ENCODE measurements around the gene FADS2. TPM values are rescaled to one million over a fixed set of nuclear protein-coding genes. Genes with fewer than 3 reads are reported as not detected.

FADS2 gene
- total RNA-seq, 1 experiment from 2014 or later = 17.1 TPM

GRCh38 chr11:61837411-61838005 lies 9.4 kb downstream of the FADS2 start:
- Histone ChIP-seq H3K27me3 (ENCODE audit: insufficient read depth, low read length) (no peaks in the 10 kb centered on the region), H3K27ac (ENCODE audit: low read depth, low read length) (no peak overlapping the region), H3K4me3 (replicated peaks in 1 of 2; ENCODE audit: low read depth in 1 of 2, low read length in 2 of 2) (no peak overlapping the region), H3K4me2 (ENCODE audit: low read length) (no peak overlapping the region), H3K36me3 (ENCODE audit: control insufficient read depth in 1 of 2, insufficient read depth in 2 of 2, low read length in 2 of 2) (no peaks in the 10 kb centered on the region), H3K9me3 (ENCODE audit: control insufficient read depth in 1 of 2, insufficient read depth in 1 of 2, low read depth in 1 of 2, low read length in 2 of 2) (no peaks in the 10 kb centered on the region), H4K20me1 (ENCODE audit: insufficient read depth) (no peaks in the 10 kb centered on the region), H3K79me2 (ENCODE audit: insufficient read depth, low read length) (no peaks in the 10 kb centered on the region), H3K9ac (ENCODE audit: low read length) (no peak overlapping the region), H3K4me1 (ENCODE audit: control insufficient read depth in 1 of 2, insufficient read depth in 2 of 2, low read length in 2 of 2) (peaks cover 0 to 5% of the 10 kb centered on the region in 2 experiments; a peak in 1 of 4 replicates), H3K9me2 (ENCODE audit: insufficient read depth) (no peaks in the 10 kb centered on the region), H2AFZ (ENCODE audit: low read depth, low read length, poor library complexity, severe bottlenecking) (no peak overlapping the region)
- ChIA-PET POLR2A (interaction anchor here (1.2 kb wide), 1 partner anchor 22 kb away, joined by 4 read pairs; no protein-coding TSS in a partner anchor), CTCF (no interaction called here), RAD21 (ENCODE audit: low non-redundant PET in 1 of 2, low total read pairs in 2 of 2, uncharacterized antibody in 2 of 2, unreplicated experiment in 2 of 2) (no interaction called here)
- BruUV-seq (replicated peaks) = no TSS peak
- intact Hi-C loops (cut with micrococcal nuclease) = no loop called here
- TF ChIP-seq YY1 (IDR thresholded peaks at IDR 0.05; ENCODE audit: extremely low read depth, insufficient replicate concordance, low read depth, low read length) (no peak), TCF7L2 (IDR thresholded peaks at IDR 0.05; ENCODE audit: borderline replicate concordance, extremely low read depth, insufficient read depth, insufficient read length) (no peak), FOSL1 (IDR thresholded peaks at IDR 0.05; ENCODE audit: low read depth) (no peak), ZNF274 (IDR thresholded peaks at IDR 0.05; ENCODE audit: low read depth, low read length) (no peak), ATF3 (IDR thresholded peaks at IDR 0.05) (no peak), ZFX (IDR thresholded peaks at IDR 0.05) (no peak), SIN3A (IDR thresholded peaks at IDR 0.05; ENCODE audit: low read depth) (no peak), EZH2 (IDR thresholded peaks at IDR 0.05) (no peak), CTCF (IDR thresholded peaks at IDR 0.05 in 2 of 3, conservative IDR thresholded peaks at IDR 0.05 in 1 of 3; ENCODE audit: borderline replicate concordance in 1 of 3, insufficient read depth in 1 of 3, low read depth in 2 of 3, low read length in 2 of 3) (no peak), ZBTB33 (IDR thresholded peaks at IDR 0.05; ENCODE audit: extremely low read depth, insufficient replicate concordance, low read length) (no peak), SRF (IDR thresholded peaks at IDR 0.05; ENCODE audit: low read depth) (no peak), POLR2AphosphoS5 (IDR thresholded peaks at IDR 0.05; ENCODE audit: low read depth, low read length) (no peak), POLR2A (IDR thresholded peaks at IDR 0.05; ENCODE audit: borderline replicate concordance, extremely low read depth, insufficient read depth, insufficient read length) (no peak), ELF1 (IDR thresholded peaks at IDR 0.05; ENCODE audit: borderline replicate concordance, low read depth) (no peak), CBX3 (IDR thresholded peaks at IDR 0.05; ENCODE audit: low read depth) (no peak)
- DNase-seq (ENCODE audit: low read depth, low spot score) = no peak
- no peak for ATAC-seq

Data from HCT116 (cell line).